HCT116 (cell line): Measurements from ENCODE around the gene USP48. TPM values are rescaled to one million over a fixed set of nuclear protein-coding genes. Genes with fewer than 3 reads are reported as not detected.

Experiments used
- ATAC-seq: fragments of 200-7000 bp; cut with Tn5 transposase; 2 replicates; pipeline ENCODE4 v1.9.1; 2020; ENCODE audit warnings: mild to moderate bottlenecking, moderate library complexity
- BruUV-seq: library from RNA; stranded (reverse); fragments of 400-500 nt; replicated peaks from 2 replicates; lab custom pipeline; 2021; lab: Mats Ljungman, UMichigan
- CTCF ChIA-PET: fragments of 300-600 bp; sonication (Branson Sonifier 250); formaldehyde crosslinking; loops from one replicate; lab custom pipeline; 2021; ENCODE audit warnings: antibody characterized with exemption; lab: Charles Lee
- POLR2A ChIA-PET: fragments of 300-600, 350-600 bp; sonication (Branson Sonifier 250); formaldehyde crosslinking; loops from one replicate; lab custom pipeline; 2021; ENCODE audit warnings: antibody characterized with exemption; lab: Charles Lee
- RAD21 ChIA-PET, 2 experiments: fragments of 300-600 bp; sonication (Branson Sonifier 250); formaldehyde crosslinking; loops; one replicate each; lab custom pipeline; 2023; ENCODE audit warnings: low total read pairs in 2 of 2; ENCODE audit not compliant: uncharacterized antibody in 2 of 2, unreplicated experiment in 2 of 2, low non-redundant PET in 1 of 2; lab: Charles Lee
- DNase-seq: peaks from one replicate; pipeline ENCODE4 v3.0.0-alpha.2; 2010; ENCODE audit warnings: low read depth, low spot score
- H2AFZ ChIP-seq: fragments of 200-600 bp; shearing (Covaris generic), sonication (generic); 2 replicates; pipeline ENCODE4 v1.6.1; 2017; ENCODE audit warnings: low read depth, mixed run types, mixed read lengths, antibody characterized with exemption, low read length; ENCODE audit not compliant: poor library complexity, severe bottlenecking
- H3K27ac ChIP-seq: 2 replicates; pipeline ENCODE4 v1.5.1; 2012; ENCODE audit warnings: low read depth, low read length
- H3K27me3 ChIP-seq: fragments of 200-600 bp; sonication (generic); 2 replicates; pipeline ENCODE4 v1.6.1; 2016; ENCODE audit warnings: mixed run types, low read length, mixed read lengths; ENCODE audit not compliant: insufficient read depth
- H3K36me3 ChIP-seq, 2 experiments: fragments of 200-500 bp in 1 of 2; fragments of 200-600 bp in 1 of 2; sonication (Bioruptor generic) in 1 of 2; sonication (generic) in 1 of 2; 2 replicates each; pipeline versions ENCODE4 v1.5.1 to v1.6.1; 2014 to 2016; ENCODE audit warnings: low read length in 2 of 2, inconsistent platforms in 1 of 2, mixed read lengths in 1 of 2, mixed run types in 1 of 2; ENCODE audit not compliant: insufficient read depth in 2 of 2, control insufficient read depth in 1 of 2
- H3K4me1 ChIP-seq, 2 experiments: fragments of 200-600 bp in 1 of 2; sonication (generic) in 1 of 2; 2 replicates each; pipeline versions ENCODE4 v1.5.1 to v1.6.1; 2012 to 2017; ENCODE audit warnings: low read length in 2 of 2, inconsistent platforms in 1 of 2, mild to moderate bottlenecking in 1 of 2, mixed read lengths in 1 of 2, mixed run types in 1 of 2, moderate library complexity in 1 of 2; ENCODE audit not compliant: insufficient read depth in 2 of 2, control insufficient read depth in 1 of 2
- H3K4me2 ChIP-seq: fragments of 200-600 bp; sonication (generic); 2 replicates; pipeline ENCODE4 v1.6.1; 2017; ENCODE audit warnings: mixed run types, low read length, mixed read lengths
- H3K4me3 ChIP-seq, 2 experiments: fragments of 200-600 bp in 1 of 2; sonication (generic) in 1 of 2; replicated peaks in 1 of 2; 2 replicates each; pipeline ENCODE4 v1.5.1; 2011 to 2016; ENCODE audit warnings: low read length in 2 of 2, control low read depth in 1 of 2, low read depth in 1 of 2, mild to moderate bottlenecking in 1 of 2, mixed read lengths in 1 of 2, mixed run types in 1 of 2
- H3K79me2 ChIP-seq: fragments of 200-600 bp; sonication (generic); 2 replicates; pipeline ENCODE4 v1.6.1; 2017; ENCODE audit warnings: mild to moderate bottlenecking, mixed run types, low read length, moderate library complexity, mixed read lengths; ENCODE audit not compliant: insufficient read depth
- H3K9ac ChIP-seq: fragments of 200-600 bp; sonication (generic); 2 replicates; pipeline ENCODE4 v1.6.1; 2016; ENCODE audit warnings: low read length, mixed read lengths
- H3K9me2 ChIP-seq: fragments of 200-600 bp; sonication (generic), shearing (Covaris generic); 2 replicates; pipeline ENCODE4 v1.6.1; 2017; ENCODE audit warnings: mixed run types, mild to moderate bottlenecking, moderate library complexity; ENCODE audit not compliant: insufficient read depth
- H3K9me3 ChIP-seq, 2 experiments: fragments of 200-500 bp in 1 of 2; fragments of 200-600 bp in 1 of 2; sonication (Bioruptor generic) in 1 of 2; sonication (generic) in 1 of 2; 2 replicates each; pipeline ENCODE4 v1.6.1; 2014 to 2017; ENCODE audit warnings: low read length in 2 of 2, mixed read lengths in 2 of 2, inconsistent platforms in 1 of 2, low read depth in 1 of 2, mild to moderate bottlenecking in 1 of 2, mixed run types in 1 of 2, moderate library complexity in 1 of 2; ENCODE audit not compliant: control insufficient read depth in 1 of 2, insufficient read depth in 1 of 2
- H4K20me1 ChIP-seq: fragments of 200-600 bp; sonication (generic), shearing (Covaris generic); 2 replicates; pipeline ENCODE4 v1.6.1; 2017; ENCODE audit warnings: mixed run types, mild to moderate bottlenecking, moderate library complexity; ENCODE audit not compliant: insufficient read depth
- CBX3 ChIP-seq: IDR thresholded peaks from 2 replicates; pipeline ENCODE4 v1.6.1; 2012; ENCODE audit warnings: low read depth
- CTCF ChIP-seq, 3 experiments: fragments of 200-600 bp in 1 of 3; sonication (generic) in 1 of 3; IDR thresholded peaks in 2 of 3; conservative IDR thresholded peaks in 1 of 3; 2 replicates each; pipeline ENCODE4 v1.5.1; 2012 to 2017; ENCODE audit warnings: low read depth in 2 of 3, low read length in 2 of 3, antibody characterized with exemption in 1 of 3, borderline replicate concordance in 1 of 3, control low read depth in 1 of 3, mild to moderate bottlenecking in 1 of 3, mixed read lengths in 1 of 3, mixed run types in 1 of 3, moderate library complexity in 1 of 3; ENCODE audit not compliant: insufficient read depth in 1 of 3
- EZH2 ChIP-seq: fragments of 200-600 bp; sonication (generic); IDR thresholded peaks from 2 replicates; pipeline ENCODE4 v1.6.1; 2017; ENCODE audit warnings: antibody characterized with exemption, mixed run types
- JUND ChIP-seq: IDR thresholded peaks from 2 replicates; pipeline ENCODE4 v1.6.1; 2012
- POLR2A ChIP-seq: IDR thresholded peaks from 2 replicates; pipeline ENCODE4 v1.7.0; 2011; ENCODE audit warnings: borderline replicate concordance; ENCODE audit not compliant: insufficient read depth, insufficient read length; ENCODE audit errors: extremely low read depth
- RAD21 ChIP-seq: IDR thresholded peaks from 2 replicates; pipeline ENCODE4 v1.6.1; 2012; ENCODE audit warnings: low read depth, mild to moderate bottlenecking
- SIN3A ChIP-seq: IDR thresholded peaks from 2 replicates; pipeline ENCODE4 v1.6.1; 2012; ENCODE audit warnings: low read depth
- SRF ChIP-seq: IDR thresholded peaks from 2 replicates; pipeline ENCODE4 v1.6.1; 2012; ENCODE audit warnings: low read depth
- YY1 ChIP-seq: IDR thresholded peaks from 2 replicates; pipeline ENCODE4 v1.6.1; 2011; ENCODE audit warnings: low read length, low read depth, moderate library complexity, mild to moderate bottlenecking; ENCODE audit not compliant: insufficient replicate concordance; ENCODE audit errors: extremely low read depth
- ZFX ChIP-seq: fragments of 450-650 bp; IDR thresholded peaks from 2 replicates; pipeline ENCODE4 v1.6.1; 2017
- ZNF274 ChIP-seq: fragments of 200-500 bp; sonication (Bioruptor generic); IDR thresholded peaks from 2 replicates; pipeline ENCODE4 v1.6.1; 2014; ENCODE audit warnings: mild to moderate bottlenecking, low read depth, low read length, inconsistent platforms
- intact Hi-C: fragments of 100-400 bp; cut with micrococcal nuclease; formaldehyde crosslinking; loops from 2 replicates; pipeline ENCODE4 v1.10.0; 2022
- total RNA-seq: library from RNA; stranded (reverse); gene quantifications from one replicate; pipeline ENCODE4 v1.2.1, GENCODE V29; 2021; ENCODE audit not compliant: unreplicated experiment
- TF ChIP-seq, protein P1 (sequence below): IDR thresholded peaks from 2 replicates; pipeline ENCODE4 v1.6.1; 2012

Gene USP48
- total RNA-seq, 1 experiment from 2014 or later: 54.8 TPM

- Histone ChIP-seq H4K20me1 (no peaks in the 10 kb centered on the region), H2AFZ (no peak overlapping the region)
- DNase-seq: no peak
- CTCF ChIA-PET: no interaction called here
- TF ChIP-seq CBX3: no peak
- no peak for TF ChIP-seq YY1
- no peak for TF ChIP-seq RAD21
- TF ChIP-seq, all 23 proteins: peak for 0
- ATAC-seq: no peak
- no peak overlapping the region for H3K27ac ChIP-seq
- H3K4me2 ChIP-seq: no peak overlapping the region
- no peaks in the 10 kb centered on the region for H3K4me1 ChIP-seq
- ChIA-PET RAD21 (no interaction called here), POLR2A (no interaction called here)
- no TSS peak for BruUV-seq
- H3K36me3 ChIP-seq: peaks cover 0 to 8% of the 10 kb centered on the region in 2 experiments; a peak in 3 of 4 replicates
- H3K9me2 ChIP-seq: no peaks in the 10 kb centered on the region
- H3K9me3 ChIP-seq: peaks cover 0 to 5% of the 10 kb centered on the region in 2 experiments; a peak in 1 of 4 replicates
- intact Hi-C loops: no loop called here
- H3K4me3 ChIP-seq: no peak overlapping the region
- H3K27me3 ChIP-seq: no peaks in the 10 kb centered on the region
- no peaks in the 10 kb centered on the region for H3K79me2 ChIP-seq
- H3K9ac ChIP-seq: no peak overlapping the region
These were observed 48.6 kb upstream of the USP48 start for GRCh38 chr1:21831454-21831970.

- H3K27me3 ChIP-seq: no peaks in the 10 kb centered on the region
- H3K4me2 ChIP-seq: no peak overlapping the region
- ChIA-PET CTCF (no interaction called here), POLR2A (no interaction called here), RAD21 (no interaction called here)
- intact Hi-C loops: no loop called here
- no peak overlapping the region for H3K9ac ChIP-seq
- peaks cover 0 to 8% of the 10 kb centered on the region in 2 experiments; a peak in 3 of 4 replicates for H3K36me3 ChIP-seq
- H2AFZ ChIP-seq: no peak overlapping the region
- no peaks in the 10 kb centered on the region for H4K20me1 ChIP-seq
- no peaks in the 10 kb centered on the region for H3K4me1 ChIP-seq
- H3K27ac ChIP-seq: no peak overlapping the region
- no peak for ATAC-seq
- H3K79me2 ChIP-seq: no peaks in the 10 kb centered on the region
- no TSS peak for BruUV-seq
- H3K9me2 ChIP-seq: no peaks in the 10 kb centered on the region
- peaks cover 0 to 5% of the 10 kb centered on the region in 2 experiments; a peak in 1 of 4 replicates for H3K9me3 ChIP-seq
- no peak overlapping the region for H3K4me3 ChIP-seq
- TF ChIP-seq SRF (no peak), RAD21 (no peak), JUND (no peak), EZH2 (no peak), CTCF (IDR thresholded peaks at IDR 0.05 in 2 of 3, conservative IDR thresholded peaks at IDR 0.05 in 1 of 3; ENCODE audit: borderline replicate concordance in 1 of 3, insufficient read depth in 1 of 3, low read depth in 2 of 3, low read length in 2 of 3) (no peak), ZFX (no peak), YY1 (no peak), POLR2A (no peak), ZNF274 (no peak), SIN3A (no peak)
- TF ChIP-seq, protein P1, sequence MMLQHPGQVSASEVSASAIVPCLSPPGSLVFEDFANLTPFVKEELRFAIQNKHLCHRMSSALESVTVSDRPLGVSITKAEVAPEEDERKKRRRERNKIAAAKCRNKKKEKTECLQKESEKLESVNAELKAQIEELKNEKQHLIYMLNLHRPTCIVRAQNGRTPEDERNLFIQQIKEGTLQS: no peak
- no peak for DNase-seq
These were observed 48.0 kb upstream of the USP48 start for GRCh38 chr1:21830792-21831453.
